ENCODE data around the gene ATXN1. TPM values are rescaled to one million over a fixed set of nuclear protein-coding genes. Genes with fewer than 3 reads are reported as not detected.

ATXN1 gene
- total and polyA plus RNA-seq, 2 of the 8 experiments (the other 6 are each of a cell fraction or from before 2014, with no cell fraction given): 1.6 to 4.0 TPM

- Histone ChIP-seq H2BK5ac (ENCODE audit: low read depth, low read length) (no peak overlapping the region), H3K4me1 (replicated peaks in 1 of 4; ENCODE audit: control insufficient read depth in 3 of 4, insufficient read depth in 4 of 4, low read length in 3 of 4) (peaks cover 0 to 4% (median 2%) of the 10 kb centered on the region in 4 experiments; a peak in 3 of 7 replicates), H3K14ac (ENCODE audit: insufficient read length) (no peak overlapping the region), H3K4ac (replicated peaks; ENCODE audit: insufficient read length, low read depth, low read length) (no peak overlapping the region), H3K4me3 (ENCODE audit: extremely low read depth in 1 of 4, insufficient read depth in 2 of 4, low read depth in 3 of 4, low read length in 4 of 4) (no peak overlapping the region), H2BK20ac (ENCODE audit: low read length) (no peak overlapping the region), H3K36me3 (ENCODE audit: control insufficient read depth in 2 of 4, insufficient read depth in 4 of 4, low read length in 3 of 4) (no peaks in the 10 kb centered on the region), H2AFZ (ENCODE audit: low read length) (no peak overlapping the region), H3K9ac (replicated peaks in 1 of 4; ENCODE audit: extremely low read depth in 1 of 4, low read depth in 3 of 4, low read length in 3 of 4) (no peak overlapping the region), H2BK120ac (replicated peaks; ENCODE audit: low read depth, low read length) (no peak overlapping the region), H3K23me2 (ENCODE audit: low read depth, low read length) (peaks cover 5% of the 10 kb centered on the region; the same call in 1 of the 2 replicates), H4K20me1 (replicated peaks in 1 of 2; ENCODE audit: control insufficient read depth in 1 of 2, insufficient read depth in 2 of 2, low read length in 2 of 2) (no peaks in the 10 kb centered on the region), H3K4me2 (ENCODE audit: insufficient read depth in 1 of 2, low read depth in 2 of 2, low read length in 2 of 2) (no peak overlapping the region), H3K79me2 (ENCODE audit: control insufficient read depth in 1 of 2, insufficient read depth in 2 of 2, low read length in 2 of 2) (no peaks in the 10 kb centered on the region), H3K23ac (ENCODE audit: insufficient read length) (no peak overlapping the region), H3K79me1 (ENCODE audit: low read depth, low read length) (no peaks in the 10 kb centered on the region), H3K27ac (ENCODE audit: low read depth, low read length) (no peak overlapping the region), H4K91ac (replicated peaks; ENCODE audit: insufficient read length, low read length) (no peak overlapping the region), H3K27me3 (replicated peaks in 1 of 4; ENCODE audit: control insufficient read depth in 3 of 4, extremely low read depth in 1 of 4, insufficient read depth in 3 of 4, low read length in 3 of 4) (peaks cover 0 to 1% (median 0%) of the 10 kb centered on the region in 4 experiments; a peak in 1 of 7 replicates), H2BK12ac (ENCODE audit: low read depth, low read length) (no peak overlapping the region), H4K5ac (ENCODE audit: insufficient read length, low read depth, low read length) (no peak overlapping the region), H4K8ac (ENCODE audit: extremely low read depth, insufficient read depth, low read length) (no peak overlapping the region), H2BK15ac (ENCODE audit: low read length) (no peak overlapping the region), H3K56ac (replicated peaks; ENCODE audit: insufficient read length, low read depth, low read length) (no peak overlapping the region), H2AK5ac (ENCODE audit: low read depth, low read length) (no peak overlapping the region), H3K9me3 (ENCODE audit: insufficient read depth in 2 of 2, low read depth in 1 of 2, low read length in 1 of 2) (no peaks in the 10 kb centered on the region), H3K18ac (ENCODE audit: extremely low read depth, low read length) (no peak overlapping the region)
- ChIA-PET CTCF (ENCODE audit: partially characterized antibody) (no interaction called here), POLR2A (ENCODE audit: partially characterized antibody) (no interaction called here)
- FAIRE-seq (no peak), DNase-seq (ENCODE audit: low read depth in 1 of 2, low spot score in 2 of 2) (no peak)
- 90% methylated on average over 2 of the region's 2 CpGs; no CpG with 5 or more reads in 1 of the 2 experiments for WGBS, 2 experiments (ENCODE audit: extremely low coverage in 1 of 2, insufficient coverage in 1 of 2, insufficient read length in 1 of 2, insufficient replicate concordance in 2 of 2, low coverage in 1 of 2, low lambda C conversion rate in 2 of 2, missing lambda C conversion rate in 1 of 2)
- TF ChIP-seq MAFK (IDR thresholded peaks at IDR 0.05; ENCODE audit: low read depth, low read length) (no peak), SIRT6 (IDR thresholded peaks at IDR 0.05; ENCODE audit: low read length) (no peak), CTCF (IDR thresholded peaks at IDR 0.05; ENCODE audit: control extremely low read depth in 1 of 3, insufficient read depth in 1 of 3, low read depth in 1 of 3, low read length in 3 of 3) (no peak), POU5F1 (IDR thresholded peaks at IDR 0.05; ENCODE audit: low read depth, low read length) (no peak), SRF (IDR thresholded peaks at IDR 0.05; ENCODE audit: low read depth, low read length) (no peak), CHD2 (IDR thresholded peaks at IDR 0.05; ENCODE audit: low read length) (no peak)
Measured at GRCh38 chr6:16676376-16676775, 84.9 kb downstream of the ATXN1 start.
